Omental fat pad (tissue), 4 donors: Measurements from ENCODE around the gene JAML. TPM values are rescaled to one million over a fixed set of nuclear protein-coding genes. Genes with fewer than 3 reads are reported as not detected.

Source experiments
- ATAC-seq: fragments of 150-250 bp; one replicate; pipeline ENCODE4 v1.9.1; 2016; ENCODE audit warnings: mild to moderate bottlenecking, moderate library complexity; ENCODE audit not compliant: low FRiP score
- DNase-seq: peaks from one replicate; pipeline ENCODE4 v3.0.0-alpha.2; 2019; ENCODE audit warnings: low spot score
- CTCF ChIP-seq, 3 donors: fragments of 450-650 bp; IDR thresholded peaks; one replicate each; pipeline ENCODE4 v1.5.1; 2016 to 2017; ENCODE audit warnings: antibody characterized with exemption in 3 of 3, mild to moderate bottlenecking in 3 of 3, moderate library complexity in 2 of 3
- total RNA-seq, 4 donors: library from RNA; depleted of rRNA; stranded (reverse); fragments of >200 nt; gene quantifications; one replicate each; pipeline ENCODE4 v1.1.0, GENCODE V29; 2016

The JAML gene
- 10 to 100 TPM in 3 of 4 donors, 1 to 10 TPM in 1; 9.9 to 35.9 (median 13.7) TPM for total RNA-seq

GRCh38 chr11:118224511-118225188, at the start of gene JAML:
TSS of gene JAML (minus strand) at chr11:118225011. CDS start at chr11:118214866, 10,145 bp downstream.
- no peak for ATAC-seq
- TF ChIP-seq CTCF (IDR thresholded peaks at IDR 0.05), result no peak
- no peak for DNase-seq

GRCh38 chr11:118274186-118274585, 49.4 kb upstream of the JAML start:
- TF ChIP-seq CTCF (IDR thresholded peaks at IDR 0.05), result no peak
- DNase-seq (no peak), ATAC-seq (no peak)

- ATAC-seq (no peak), DNase-seq (no peak)
- TF ChIP-seq CTCF (IDR thresholded peaks at IDR 0.05), result no peak
These were observed 47.2 kb upstream of the JAML start for GRCh38 chr11:118272001-118272400.

GRCh38 chr11:118267486-118267885, 42.7 kb upstream of the JAML start:
- TF ChIP-seq CTCF (IDR thresholded peaks at IDR 0.05), result no peak
- ATAC-seq, result no peak
- DNase-seq, result no peak

GRCh38 chr11:118265954-118266353, 41.1 kb upstream of the JAML start:
- DNase-seq (no peak), ATAC-seq (no peak)
- no peak for TF ChIP-seq CTCF (IDR thresholded peaks at IDR 0.05)

GRCh38 chr11:118264569-118265465, 40.0 kb upstream of the JAML start:
- ATAC-seq, result no peak
- TF ChIP-seq CTCF (IDR thresholded peaks at IDR 0.05), result no peak
- DNase-seq, result no peak
